Heart left ventricle (tissue), 13 donors: ENCODE measurements around the gene ECHDC3.

Source experiments
- CTCF ChIP-seq, 12 donors: fragments of 200-600 bp; sonication (generic) in 4 of 12; IDR thresholded peaks; one replicate each; pipeline versions ENCODE4 v1.5.0 to v1.8.0; 2018 to 2022; ENCODE audit warnings: antibody characterized with exemption in 12 of 12, mild to moderate bottlenecking in 5 of 12
- POLR2A ChIP-seq, 2 donors: fragments of 450-650 bp; IDR thresholded peaks; one replicate each; pipeline ENCODE4 v1.6.1; 2017; ENCODE audit warnings: antibody characterized with exemption in 2 of 2, mild to moderate bottlenecking in 2 of 2, moderate library complexity in 2 of 2
- donor health status: ischemic (EF 13 %, LVEDD 7.1; RV severe dilation, severe dysfunction).
- donor health status: DM: no; HTN: yes; CAD: no.
- donor health status: DM: no; HTN: no; CAD: no.
- donor health status: ischemic (EF 25% LVEDD 6.9; RV normal size, moderate dysfunction).
- donor health status: ischemic (EF 25% LVEDD 5.7; RV mildly dilated, moderate dysfunction).
- donor health status: ischemic (EF 35%, LVEDD 5.7; RV mildly dilated, moderate dysfunction).
- donor health status: nonischemic (EF 11% LVEDD 7.7; RV severe dilation, severe dysfunction).
- donor health status: DM: yes; HTN: yes; CAD: no.
- donor health status: PGD.
- donor health status: ischemic (EF 29% LVEDD 5.4; RV normal size, mild dysfunction).
- donor health status: nonischemic (EF 23%, LVEDD 6.1; RV moderate dilation, normal function).

GRCh38 chr10:11741608-11742007, 574 bp upstream of the ECHDC3 start:
- TF ChIP-seq CTCF (IDR thresholded peaks at IDR 0.05) = no peak
- no peak for TF ChIP-seq POLR2A (IDR thresholded peaks at IDR 0.05)
